Body of pancreas (tissue), 4 donors: Measurements from ENCODE around the gene RPL22.

ENCODE experiments used
- POLR2A ChIP-seq, 3 donors: fragments of 450-650 bp; IDR thresholded peaks; one replicate each; pipeline ENCODE4 v1.6.1; 2016; ENCODE audit warnings: antibody characterized with exemption in 3 of 3, mild to moderate bottlenecking in 2 of 3
- TF ChIP-seq, protein P1 (sequence below), 7 experiments: fragments of 450-650 bp in 4 of 7; fragments of 200-600 bp in 3 of 7; sonication (generic) in 3 of 7; IDR thresholded peaks; one replicate each; pipeline ENCODE4 v1.5.1; 2016 to 2019; ENCODE audit warnings: antibody characterized with exemption in 7 of 7

DNA sequence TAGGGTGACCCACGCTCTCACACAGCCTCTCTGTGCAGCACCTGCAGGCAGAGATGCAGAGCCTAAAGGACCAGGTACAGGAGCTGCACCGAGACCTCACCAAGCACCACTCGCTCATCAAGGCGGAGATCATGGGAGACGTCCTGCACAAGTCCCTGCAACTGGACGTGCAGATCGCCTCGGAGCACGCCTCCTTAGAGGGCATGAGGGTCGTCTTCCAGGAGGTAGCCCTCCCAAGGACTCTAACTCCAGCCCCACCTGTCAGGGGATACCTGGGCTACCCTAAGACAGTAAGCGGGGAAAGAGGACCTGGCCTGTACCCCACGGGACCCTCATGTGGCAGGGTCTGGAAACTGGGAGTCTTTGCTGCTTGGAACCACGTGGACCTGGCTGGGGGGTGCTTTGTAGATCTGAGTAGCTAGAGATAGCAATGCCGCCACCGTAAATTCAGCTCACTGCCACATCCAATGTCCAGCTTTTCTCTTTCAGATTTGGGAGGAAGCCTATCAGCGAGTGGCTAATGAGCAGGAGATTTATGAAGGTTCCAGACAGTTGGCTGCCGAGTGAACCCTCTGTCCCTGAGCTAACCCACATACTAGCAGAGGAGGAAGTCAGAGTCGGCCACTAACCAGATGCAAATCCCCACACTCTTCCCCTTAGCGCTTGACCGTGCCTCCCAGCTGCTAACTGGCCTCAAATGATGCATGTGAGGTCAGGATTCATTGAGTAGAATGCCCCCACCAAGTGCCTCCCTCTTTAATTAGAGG is 13.0 kb upstream of the RPL22 start:
- TF ChIP-seq POLR2A (IDR thresholded peaks at IDR 0.05): no peak
- TF ChIP-seq, protein P1, sequence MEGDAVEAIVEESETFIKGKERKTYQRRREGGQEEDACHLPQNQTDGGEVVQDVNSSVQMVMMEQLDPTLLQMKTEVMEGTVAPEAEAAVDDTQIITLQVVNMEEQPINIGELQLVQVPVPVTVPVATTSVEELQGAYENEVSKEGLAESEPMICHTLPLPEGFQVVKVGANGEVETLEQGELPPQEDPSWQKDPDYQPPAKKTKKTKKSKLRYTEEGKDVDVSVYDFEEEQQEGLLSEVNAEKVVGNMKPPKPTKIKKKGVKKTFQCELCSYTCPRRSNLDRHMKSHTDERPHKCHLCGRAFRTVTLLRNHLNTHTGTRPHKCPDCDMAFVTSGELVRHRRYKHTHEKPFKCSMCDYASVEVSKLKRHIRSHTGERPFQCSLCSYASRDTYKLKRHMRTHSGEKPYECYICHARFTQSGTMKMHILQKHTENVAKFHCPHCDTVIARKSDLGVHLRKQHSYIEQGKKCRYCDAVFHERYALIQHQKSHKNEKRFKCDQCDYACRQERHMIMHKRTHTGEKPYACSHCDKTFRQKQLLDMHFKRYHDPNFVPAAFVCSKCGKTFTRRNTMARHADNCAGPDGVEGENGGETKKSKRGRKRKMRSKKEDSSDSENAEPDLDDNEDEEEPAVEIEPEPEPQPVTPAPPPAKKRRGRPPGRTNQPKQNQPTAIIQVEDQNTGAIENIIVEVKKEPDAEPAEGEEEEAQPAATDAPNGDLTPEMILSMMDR (IDR thresholded peaks at IDR 0.05): no peak
